NCI-H2171 treated with DMSO at 0.1 percent for 48 hours (cell line): Measurements from ENCODE around the gene CATSPERB.
"Not testable (repeated sequence)": the region's sequence is repeated elsewhere in the genome, so short reads cannot be mapped to it uniquely, and the experiment has no call there.

Experiments used
- DNase-seq: peaks from one replicate; lab custom pipeline; 2025; lab: John Stamatoyannopoulos, UW

CATSPERB gene

DNA sequence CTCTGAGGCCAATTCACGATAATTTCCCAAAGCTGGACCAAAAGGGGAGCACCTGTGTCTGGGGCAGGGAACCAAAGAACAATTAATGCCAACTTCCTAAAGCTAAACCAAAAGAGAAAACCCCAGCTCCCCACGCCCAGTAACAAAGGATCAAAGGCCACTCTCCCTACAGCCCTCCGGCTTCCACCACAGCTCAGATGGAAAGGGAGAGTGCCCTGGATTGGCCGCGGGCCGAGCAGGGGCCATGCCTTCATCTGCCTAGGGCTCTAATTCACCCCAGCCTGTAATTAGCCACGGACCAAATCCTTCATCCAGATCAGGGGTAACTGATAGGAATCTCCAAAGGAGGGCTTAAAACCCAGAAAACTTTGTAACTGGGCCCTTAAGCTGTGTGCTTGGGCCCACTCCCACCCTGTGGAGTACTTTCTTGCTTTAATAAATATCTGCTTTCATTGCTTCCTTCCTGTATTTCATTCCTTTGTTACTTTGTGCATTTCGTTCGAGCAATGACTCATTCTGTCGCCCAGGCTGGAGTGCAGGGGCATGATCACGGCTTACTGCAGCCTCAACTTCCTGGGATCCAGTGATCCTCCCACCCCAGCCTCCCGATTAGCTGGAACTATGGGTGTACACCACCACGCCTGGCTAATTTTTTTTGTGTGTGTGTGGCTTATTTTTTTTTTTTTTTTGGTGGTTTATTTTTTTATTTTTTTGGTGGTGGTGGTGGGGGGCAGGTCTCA, 156.2 kb downstream of the CATSPERB start:
- no peak for DNase-seq

DNA sequence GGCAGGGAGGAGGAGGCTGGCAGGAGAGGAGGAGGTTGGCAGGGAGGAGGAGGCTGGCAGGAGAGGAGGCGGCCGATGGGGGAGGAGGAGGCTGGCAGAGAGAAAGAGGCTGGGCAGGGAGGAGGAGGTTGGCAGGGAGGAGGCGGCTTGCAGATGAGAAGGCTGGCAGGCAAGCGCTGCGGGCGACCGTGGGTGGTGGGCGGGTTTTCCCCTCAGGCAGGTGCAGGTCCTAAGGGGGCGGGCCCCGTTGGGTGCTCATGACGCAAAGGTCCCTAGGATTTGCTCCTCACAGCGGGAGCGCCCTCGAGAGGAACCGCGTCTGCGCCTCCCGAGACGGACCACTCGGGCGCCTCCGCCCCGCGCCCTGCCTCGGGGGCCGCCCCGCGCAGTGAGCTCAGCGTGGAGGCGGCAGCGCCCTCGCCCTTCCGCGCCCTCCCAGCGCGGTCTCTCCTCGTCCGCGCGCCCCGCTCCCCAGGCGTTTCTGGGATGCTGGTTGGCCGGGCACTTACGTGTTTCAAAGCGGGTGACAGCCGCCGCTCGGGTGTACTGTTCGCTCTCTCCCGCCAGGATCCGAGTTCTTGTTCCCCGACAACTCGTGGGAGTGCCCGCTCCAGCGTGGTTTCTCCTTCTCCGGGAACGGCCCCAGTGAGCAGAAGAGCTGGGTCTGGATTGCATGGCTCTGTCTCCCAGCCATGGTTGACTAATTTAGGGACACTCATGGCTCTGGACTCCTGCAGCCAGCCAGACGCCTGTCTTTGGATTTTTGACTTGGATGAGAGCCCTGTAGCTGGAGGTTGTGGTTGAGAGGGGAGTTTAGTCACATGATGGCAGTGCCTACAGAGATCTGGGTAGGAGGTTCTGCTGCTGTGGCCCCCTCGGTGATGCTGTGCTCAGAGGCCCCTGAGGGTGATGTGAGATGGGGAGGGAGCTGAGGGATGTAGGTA, 157.7 kb downstream of the CATSPERB start:
- peak; percentile 76 for DNase-seq

DNA sequence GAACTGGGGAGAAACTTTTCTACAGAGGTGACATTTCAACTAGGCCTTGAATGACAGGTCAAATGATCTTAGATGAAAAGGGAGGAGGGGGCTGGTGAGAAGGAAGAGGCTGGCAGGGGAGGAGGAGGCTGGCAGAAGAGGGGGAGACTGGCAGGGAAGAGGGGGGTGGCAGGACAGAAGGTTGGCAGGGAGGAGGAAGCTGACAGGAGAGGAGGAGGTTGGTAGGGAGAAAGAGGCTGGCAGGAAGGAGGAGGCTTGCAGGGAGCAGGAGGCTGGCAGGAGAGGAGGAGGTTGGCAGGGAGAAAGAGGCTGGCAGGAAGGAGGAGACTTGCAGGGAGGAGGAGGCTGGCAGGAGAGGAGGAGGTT, 158.4 kb downstream of the CATSPERB start:
- no peak for DNase-seq

DNA sequence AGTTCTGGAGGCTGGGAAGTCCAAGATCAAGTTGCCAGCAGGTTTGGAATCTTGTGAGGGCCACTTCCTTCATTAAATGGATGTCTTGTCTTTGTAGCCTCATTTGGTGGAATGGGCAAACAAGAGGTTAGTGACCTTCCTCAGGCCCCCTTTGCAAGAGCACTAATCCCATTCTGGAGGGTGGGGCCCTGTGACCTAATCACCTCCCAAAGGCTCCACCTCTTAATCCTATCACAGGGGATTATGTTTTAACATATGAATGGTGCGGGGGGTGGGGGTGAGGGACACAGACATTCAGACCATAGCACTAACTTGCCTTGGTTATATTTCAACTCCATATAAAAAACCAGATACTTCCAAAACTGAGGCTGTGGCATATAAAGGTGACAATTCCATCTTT, 161.9 kb downstream of the CATSPERB start:
- DNase-seq = no peak

GRCh38 chr14:91569301-91569700, 162.6 kb downstream of the CATSPERB start:
- no peak for DNase-seq

- no peak for DNase-seq
These were observed 163.3 kb downstream of the CATSPERB start for GRCh38 chr14:91568626-91569025.

- DNase-seq = not testable (repeated sequence)
These were observed 164.1 kb downstream of the CATSPERB start for GRCh38 chr14:91567827-91568226.

GRCh38 chr14:91555531-91555930, 176.4 kb downstream of the CATSPERB start:
- DNase-seq = no peak

- no peak for DNase-seq
These were observed 177.2 kb downstream of the CATSPERB start for GRCh38 chr14:91554535-91555332.

GRCh38 chr14:91548108-91548507, 183.8 kb downstream of the CATSPERB start:
- DNase-seq = no peak

GRCh38 chr14:91545946-91546716, 185.8 kb downstream of the CATSPERB start:
- peak; percentile 95 for DNase-seq

DNA sequence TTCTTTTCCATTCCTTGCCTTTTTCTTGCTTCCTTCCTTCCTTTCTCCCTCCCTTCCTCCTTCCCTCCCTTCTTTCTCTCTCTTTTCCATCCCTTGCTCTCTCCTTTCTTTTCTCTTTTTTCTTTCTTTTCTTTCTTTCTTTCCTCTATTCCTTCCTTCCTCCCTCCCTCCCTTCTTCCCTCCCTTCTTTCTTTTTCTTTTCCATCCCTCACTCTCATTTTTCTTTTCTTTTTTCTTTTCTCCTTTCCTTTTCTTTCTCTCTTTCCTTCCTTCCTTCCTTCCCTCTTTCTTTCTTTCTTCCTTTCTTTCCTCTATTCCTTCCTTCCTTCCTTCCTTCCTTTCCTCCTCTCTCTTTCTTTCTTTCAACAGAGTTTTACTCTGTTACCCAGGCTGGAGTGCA, 186.7 kb downstream of the CATSPERB start:
- DNase-seq = no peak

DNA sequence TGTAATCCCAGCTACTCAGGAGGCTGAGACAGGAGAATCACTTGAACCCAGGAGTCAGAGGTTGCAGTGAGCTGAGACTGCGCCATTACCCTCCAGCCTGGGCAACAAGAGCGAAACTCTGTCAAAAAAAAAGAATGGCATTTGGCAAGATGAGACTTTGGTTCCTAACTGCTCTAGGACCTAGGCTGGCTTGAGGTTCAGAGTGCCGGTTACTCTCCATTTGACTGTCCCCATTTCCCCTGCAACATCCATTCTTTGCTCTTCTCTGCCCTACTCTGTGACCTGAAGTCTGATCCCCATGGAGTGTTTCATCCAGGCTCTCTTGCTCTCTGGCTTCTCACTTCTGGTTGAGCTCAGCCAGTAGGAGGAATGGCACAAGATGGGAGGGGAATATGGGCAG, 195.6 kb downstream of the CATSPERB start:
- no peak for DNase-seq

DNA sequence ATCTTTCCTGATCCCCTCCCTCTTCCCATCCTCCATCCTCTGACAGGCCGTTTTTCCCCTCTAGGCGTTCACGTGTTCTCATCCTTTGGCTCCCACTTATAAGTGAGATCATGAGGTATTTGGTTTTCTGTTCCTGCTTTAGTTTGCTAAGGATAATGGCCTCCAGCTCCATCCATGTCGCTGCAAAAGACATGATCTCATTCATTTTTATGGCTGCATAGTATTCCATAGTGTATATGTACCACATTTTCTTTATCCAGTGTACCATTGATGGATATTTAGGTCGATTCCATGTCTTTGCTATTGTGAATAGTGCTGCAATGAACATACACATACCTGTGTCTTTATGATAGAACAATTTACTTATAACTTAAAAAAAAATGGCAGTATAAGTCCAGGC, 197.8 kb downstream of the CATSPERB start:
- not testable (repeated sequence) for DNase-seq

GRCh38 chr14:91533623-91534022, 198.3 kb downstream of the CATSPERB start:
- no peak for DNase-seq
